GM18873 (cell line): Measurements from ENCODE around the gene KCNH3.
"Not testable (repeated sequence)": the region's sequence is repeated elsewhere in the genome, so short reads cannot be mapped to it uniquely, and the experiment has no call there.

Experiments
- ATAC-seq: cut with Tn5 transposase; IDR thresholded peaks from one replicate; pipeline ENCODE4 v1.9.1; 2021; ENCODE audit warnings: mild to moderate bottlenecking, moderate library complexity, moderate number of reproducible peaks; ENCODE audit not compliant: unreplicated experiment, low FRiP score

The KCNH3 gene

GRCh38 chr12:49538510-49539403, at the start of gene KCNH3:
Gene KCNH3, plus strand, starts transcription at chr12:49539030. Its CDS starts 387 bp downstream, at chr12:49539417.
- no peak for ATAC-seq

GRCh38 chr12:49489154-49489553, 49.7 kb upstream of the KCNH3 start:
- no peak for ATAC-seq

- ATAC-seq = no peak
These were observed 49.1 kb upstream of the KCNH3 start for GRCh38 chr12:49489720-49490119.

GRCh38 chr12:49491823-49492222, 47.0 kb upstream of the KCNH3 start:
- no peak for ATAC-seq

- no peak for ATAC-seq
These were observed 44.9 kb upstream of the KCNH3 start for GRCh38 chr12:49493900-49494299.

GRCh38 chr12:49496417-49497360, 42.1 kb upstream of the KCNH3 start:
- ATAC-seq = no peak

GRCh38 chr12:49501895-49502294, 36.9 kb upstream of the KCNH3 start:
- no peak for ATAC-seq

- ATAC-seq = no peak
These were observed 36.2 kb upstream of the KCNH3 start for GRCh38 chr12:49502590-49502989.

GRCh38 chr12:49503674-49504180, 35.1 kb upstream of the KCNH3 start:
- ATAC-seq = no peak

GRCh38 chr12:49505672-49506071, 33.2 kb upstream of the KCNH3 start:
- ATAC-seq = no peak

- no peak for ATAC-seq
These were observed 31.7 kb upstream of the KCNH3 start for GRCh38 chr12:49507139-49507538.

- ATAC-seq = not testable (repeated sequence)
These were observed 29.1 kb upstream of the KCNH3 start for GRCh38 chr12:49509681-49510080.

GRCh38 chr12:49511410-49511809, 27.4 kb upstream of the KCNH3 start:
- no peak for ATAC-seq

GRCh38 chr12:49512546-49512945, 26.3 kb upstream of the KCNH3 start:
- no peak for ATAC-seq

GRCh38 chr12:49515266-49515665, 23.6 kb upstream of the KCNH3 start:
- ATAC-seq = no peak

GRCh38 chr12:49518914-49519573, 19.8 kb upstream of the KCNH3 start:
- no peak for ATAC-seq

- ATAC-seq = no peak
These were observed 19.3 kb upstream of the KCNH3 start for GRCh38 chr12:49519574-49519936.

- no peak for ATAC-seq
These were observed 17.4 kb upstream of the KCNH3 start for GRCh38 chr12:49521389-49521788.

- ATAC-seq = no peak
These were observed 14.0 kb upstream of the KCNH3 start for GRCh38 chr12:49524660-49525324.

- no peak for ATAC-seq
These were observed 12.9 kb upstream of the KCNH3 start for GRCh38 chr12:49525942-49526341.
